Measurements from ENCODE around the gene SLC22A31.
"Not testable (repeated sequence)": the region's sequence is repeated elsewhere in the genome, so short reads cannot be mapped to it uniquely, and the experiment has no call there.

SLC22A31 gene

GRCh38 chr16:89200124-89200849, at the start of gene SLC22A31:
SLC22A31 (minus strand) TSS chr16:89200537; CDS start chr16:89200501, 36 bp downstream.
- DNase-seq (ENCODE audit: low spot score): no peak

GRCh38 chr16:89248196-89248982, 48.1 kb upstream of the SLC22A31 start:
- no peak for DNase-seq (ENCODE audit: low spot score)

GRCh38 chr16:89247734-89248075, 47.4 kb upstream of the SLC22A31 start:
- not testable (repeated sequence) for DNase-seq (ENCODE audit: low spot score)

- DNase-seq (ENCODE audit: low spot score): peak; percentile 91
These were observed 46.8 kb upstream of the SLC22A31 start for GRCh38 chr16:89246903-89247733.

- no peak for DNase-seq (ENCODE audit: low spot score)
These were observed 46.1 kb upstream of the SLC22A31 start for GRCh38 chr16:89246383-89246902.

- DNase-seq (ENCODE audit: low spot score): no peak
These were observed 44.4 kb upstream of the SLC22A31 start for GRCh38 chr16:89244754-89245153.

GRCh38 chr16:89244264-89244663, 43.9 kb upstream of the SLC22A31 start:
- DNase-seq (ENCODE audit: low spot score): not testable (repeated sequence)

GRCh38 chr16:89243664-89244063, 43.3 kb upstream of the SLC22A31 start:
- DNase-seq (ENCODE audit: low spot score): no peak

- DNase-seq (ENCODE audit: low spot score): no peak
These were observed 42.5 kb upstream of the SLC22A31 start for GRCh38 chr16:89242795-89243200.

- DNase-seq (ENCODE audit: low spot score): peak; percentile 66
These were observed 41.1 kb upstream of the SLC22A31 start for GRCh38 chr16:89241187-89242007.

GRCh38 chr16:89237733-89238132, 37.4 kb upstream of the SLC22A31 start:
- no peak for DNase-seq (ENCODE audit: low spot score)

GRCh38 chr16:89233678-89234490, 33.5 kb upstream of the SLC22A31 start:
- no peak for DNase-seq (ENCODE audit: low spot score)

- no peak for DNase-seq (ENCODE audit: low spot score)
These were observed 31.8 kb upstream of the SLC22A31 start for GRCh38 chr16:89232107-89232506.

GRCh38 chr16:89230255-89230654, 29.9 kb upstream of the SLC22A31 start:
- DNase-seq (ENCODE audit: low spot score): no peak

- DNase-seq (ENCODE audit: low spot score): no peak
These were observed 24.3 kb upstream of the SLC22A31 start for GRCh38 chr16:89224665-89225064.

- DNase-seq (ENCODE audit: low spot score): no peak
These were observed 22.6 kb upstream of the SLC22A31 start for GRCh38 chr16:89222931-89223330.

GRCh38 chr16:89221604-89222003, 21.3 kb upstream of the SLC22A31 start:
- no peak for DNase-seq (ENCODE audit: low spot score)

GRCh38 chr16:89219365-89219764, 19.0 kb upstream of the SLC22A31 start:
- no peak for DNase-seq (ENCODE audit: low spot score)

GRCh38 chr16:89217388-89218191, 17.3 kb upstream of the SLC22A31 start, which contains the start of gene ZNF778:
ZNF778 (plus strand) TSS chr16:89217703; CDS start chr16:89221128, 3,425 bp downstream.
- peak; percentile 79 for DNase-seq (ENCODE audit: low spot score)

- no peak for DNase-seq (ENCODE audit: low spot score)
These were observed 16.7 kb upstream of the SLC22A31 start for GRCh38 chr16:89217138-89217387.
